ENCODE measurements around the gene TMEM47. TPM values are rescaled to one million over a fixed set of nuclear protein-coding genes. Genes with fewer than 3 reads are reported as not detected.

Gene TMEM47
- total RNA-seq, 2 donors from 2014 or later: 189 to 366 TPM

GRCh38 chrX:34586346-34586911 lies 70.7 kb downstream of the TMEM47 start:
- no peak overlapping the region for H3K27ac ChIP-seq
- H3K27me3 ChIP-seq (replicated peaks; ENCODE audit: insufficient read depth): no peaks in the 10 kb centered on the region
- ATAC-seq (ENCODE audit: insufficient number of reproducible peaks, low FRiP score, low read depth) (no peak), DNase-seq (ENCODE audit: low spot score) (no peak)
- no peaks in the 10 kb centered on the region for H3K4me1 ChIP-seq (ENCODE audit: control insufficient read depth in 1 of 2, low read depth in 2 of 2)
- no peaks in the 10 kb centered on the region for H3K36me3 ChIP-seq
- no peak for TF ChIP-seq CTCF (IDR thresholded peaks at IDR 0.05)
- no peak overlapping the region for H3K4me3 ChIP-seq
- no peaks in the 10 kb centered on the region for H3K9me3 ChIP-seq

- DNase-seq (ENCODE audit: low spot score) (no peak), ATAC-seq (ENCODE audit: insufficient number of reproducible peaks, low FRiP score, low read depth) (no peak)
- Histone ChIP-seq H3K4me1 (ENCODE audit: control insufficient read depth in 1 of 2, low read depth in 2 of 2) (no peaks in the 10 kb centered on the region), H3K36me3 (no peaks in the 10 kb centered on the region), H3K27ac (no peak overlapping the region), H3K27me3 (replicated peaks; ENCODE audit: insufficient read depth) (no peaks in the 10 kb centered on the region), H3K9me3 (no peaks in the 10 kb centered on the region), H3K4me3 (no peak overlapping the region)
- TF ChIP-seq CTCF (IDR thresholded peaks at IDR 0.05): no peak
Observed at GRCh38 chrX:34585561-34585960, 71.5 kb downstream of the TMEM47 start.

- Histone ChIP-seq H3K9me3 (no peaks in the 10 kb centered on the region), H3K4me1 (ENCODE audit: control insufficient read depth in 1 of 2, low read depth in 2 of 2) (no peaks in the 10 kb centered on the region), H3K27ac (no peak overlapping the region), H3K27me3 (replicated peaks; ENCODE audit: insufficient read depth) (no peaks in the 10 kb centered on the region), H3K4me3 (no peak overlapping the region), H3K36me3 (no peaks in the 10 kb centered on the region)
- ATAC-seq (ENCODE audit: insufficient number of reproducible peaks, low FRiP score, low read depth): no peak
- DNase-seq (ENCODE audit: low spot score): no peak
- TF ChIP-seq CTCF (IDR thresholded peaks at IDR 0.05): no peak
Observed at GRCh38 chrX:34584781-34585180, 72.3 kb downstream of the TMEM47 start.

GRCh38 chrX:34580069-34580468 lies 77.0 kb downstream of the TMEM47 start:
- Histone ChIP-seq H3K9me3 (no peaks in the 10 kb centered on the region), H3K4me1 (ENCODE audit: control insufficient read depth in 1 of 2, low read depth in 2 of 2) (no peaks in the 10 kb centered on the region), H3K27ac (no peak overlapping the region), H3K4me3 (no peak overlapping the region), H3K27me3 (replicated peaks; ENCODE audit: insufficient read depth) (no peaks in the 10 kb centered on the region), H3K36me3 (no peaks in the 10 kb centered on the region)
- no peak for ATAC-seq (ENCODE audit: insufficient number of reproducible peaks, low FRiP score, low read depth)
- TF ChIP-seq CTCF (IDR thresholded peaks at IDR 0.05): no peak
- DNase-seq (ENCODE audit: low spot score): no peak

GRCh38 chrX:34578237-34578636 lies 78.8 kb downstream of the TMEM47 start:
- peak; percentile 27 for TF ChIP-seq CTCF (IDR thresholded peaks at IDR 0.05)
- DNase-seq (ENCODE audit: low spot score) (no peak), ATAC-seq (ENCODE audit: insufficient number of reproducible peaks, low FRiP score, low read depth) (no peak)
- Histone ChIP-seq H3K27me3 (replicated peaks; ENCODE audit: insufficient read depth) (no peaks in the 10 kb centered on the region), H3K4me1 (ENCODE audit: control insufficient read depth in 1 of 2, low read depth in 2 of 2) (no peaks in the 10 kb centered on the region), H3K27ac (no peak overlapping the region), H3K9me3 (no peaks in the 10 kb centered on the region), H3K4me3 (no peak overlapping the region), H3K36me3 (no peaks in the 10 kb centered on the region)
